Globus pallidus (tissue), 1 donor: ENCODE results near the gene LAMA2.

Experiments used
- DNase-seq: peaks from one replicate; pipeline ENCODE4 v3.0.0-alpha.2; 2015; ENCODE audit warnings: low spot score

LAMA2 gene

DNA sequence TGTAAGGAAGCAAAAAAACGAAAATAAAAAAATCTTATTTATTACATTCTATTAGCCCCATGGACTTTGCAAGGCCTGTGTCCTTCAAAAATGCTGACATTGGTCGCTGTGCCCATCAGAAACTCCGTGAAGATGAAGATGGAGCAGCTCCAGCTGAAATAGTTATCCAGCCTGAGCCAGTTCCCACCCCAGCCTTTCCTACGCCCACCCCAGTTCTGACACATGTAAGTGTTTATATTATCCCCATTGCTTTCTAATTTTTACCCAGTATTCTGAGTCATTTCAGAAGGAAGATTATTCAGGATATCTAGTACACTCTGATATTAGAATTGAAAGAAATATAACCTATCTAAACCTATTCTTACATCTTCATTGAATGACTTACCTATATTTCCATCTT is 609.3 kb downstream of the LAMA2 start:
- DNase-seq, result no peak

DNA sequence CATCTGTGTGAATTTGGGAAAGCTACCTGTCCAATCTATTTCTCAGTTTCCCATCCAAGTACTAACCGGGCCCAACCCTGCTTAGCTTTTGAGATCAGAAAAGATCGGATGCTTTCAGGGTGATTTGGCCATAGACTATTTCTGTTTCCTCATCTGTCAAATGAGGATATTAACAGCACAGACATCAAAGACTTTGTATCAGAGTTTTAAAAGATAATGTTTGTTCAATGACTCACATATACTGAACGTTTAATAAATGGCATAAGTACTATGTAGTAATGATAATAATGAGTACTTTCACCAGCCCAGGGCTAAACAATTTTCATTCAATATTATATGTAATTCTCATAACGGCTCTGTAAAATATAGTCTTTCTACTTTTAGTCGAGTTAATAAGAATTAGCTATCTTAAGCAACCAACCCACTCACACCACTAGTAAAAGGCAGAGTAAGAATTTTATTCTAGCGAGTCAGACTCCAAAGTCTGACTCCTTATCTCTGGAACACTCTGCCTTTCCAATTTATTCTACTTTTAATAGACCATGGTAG is 610.5 kb downstream of the LAMA2 start:
- no peak for DNase-seq

DNA sequence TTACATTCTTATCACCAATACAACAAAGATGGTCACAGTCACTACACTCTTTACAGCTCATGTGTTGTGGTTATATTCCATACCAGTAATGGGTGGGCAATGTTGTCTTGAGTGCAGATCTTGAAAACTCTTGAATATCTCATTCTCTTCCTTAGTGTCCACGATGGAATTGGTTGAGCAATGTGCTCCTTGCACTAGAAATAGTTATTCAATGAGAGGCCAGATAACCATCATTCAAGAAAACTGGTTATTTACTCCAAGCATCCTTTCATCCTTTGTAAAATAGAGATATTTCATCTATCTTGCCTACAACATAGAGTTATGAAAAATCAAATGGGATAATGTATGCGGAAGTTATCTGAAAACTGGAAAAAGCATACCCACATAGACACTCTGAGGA is 611.2 kb downstream of the LAMA2 start:
- DNase-seq, result no peak

DNA sequence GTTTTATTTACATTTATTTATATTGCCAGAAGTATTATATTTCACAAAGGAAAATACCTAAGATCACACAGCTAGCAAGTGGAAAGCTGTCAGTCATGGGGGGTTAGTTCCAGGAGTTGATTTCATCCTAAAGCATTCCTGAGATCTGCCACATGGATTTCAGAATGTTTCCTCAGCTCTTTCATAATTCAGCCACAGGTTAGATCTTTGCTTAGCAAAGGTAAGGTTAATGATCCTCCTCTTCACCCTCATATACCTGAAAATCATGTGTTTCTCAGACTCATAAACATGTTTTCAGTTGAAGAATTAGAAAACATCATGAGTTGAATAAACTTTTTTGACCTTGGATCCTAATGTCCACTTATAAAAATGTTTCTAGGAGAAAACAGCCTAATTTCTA is 611.6 kb downstream of the LAMA2 start:
- DNase-seq, result no peak

DNA sequence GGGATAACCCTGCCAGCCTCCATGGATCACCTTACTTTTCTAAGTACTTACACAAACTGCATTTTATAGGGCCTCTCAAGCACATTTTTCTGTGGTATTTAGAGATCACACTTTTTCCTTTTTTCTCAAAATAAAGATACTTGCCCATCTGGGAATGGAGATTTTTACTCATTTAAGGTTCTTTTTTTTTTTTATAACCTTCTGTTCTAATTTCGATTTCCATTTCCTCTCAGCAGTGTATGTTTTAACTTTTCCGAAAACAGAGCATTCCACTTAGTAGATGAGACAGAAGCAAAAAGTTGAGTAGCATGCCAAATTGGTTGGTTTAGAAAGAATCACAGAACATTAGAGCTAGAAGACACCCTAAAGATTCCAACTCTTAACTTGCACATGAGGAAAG is 612.7 kb downstream of the LAMA2 start:
- DNase-seq, result no peak

DNA sequence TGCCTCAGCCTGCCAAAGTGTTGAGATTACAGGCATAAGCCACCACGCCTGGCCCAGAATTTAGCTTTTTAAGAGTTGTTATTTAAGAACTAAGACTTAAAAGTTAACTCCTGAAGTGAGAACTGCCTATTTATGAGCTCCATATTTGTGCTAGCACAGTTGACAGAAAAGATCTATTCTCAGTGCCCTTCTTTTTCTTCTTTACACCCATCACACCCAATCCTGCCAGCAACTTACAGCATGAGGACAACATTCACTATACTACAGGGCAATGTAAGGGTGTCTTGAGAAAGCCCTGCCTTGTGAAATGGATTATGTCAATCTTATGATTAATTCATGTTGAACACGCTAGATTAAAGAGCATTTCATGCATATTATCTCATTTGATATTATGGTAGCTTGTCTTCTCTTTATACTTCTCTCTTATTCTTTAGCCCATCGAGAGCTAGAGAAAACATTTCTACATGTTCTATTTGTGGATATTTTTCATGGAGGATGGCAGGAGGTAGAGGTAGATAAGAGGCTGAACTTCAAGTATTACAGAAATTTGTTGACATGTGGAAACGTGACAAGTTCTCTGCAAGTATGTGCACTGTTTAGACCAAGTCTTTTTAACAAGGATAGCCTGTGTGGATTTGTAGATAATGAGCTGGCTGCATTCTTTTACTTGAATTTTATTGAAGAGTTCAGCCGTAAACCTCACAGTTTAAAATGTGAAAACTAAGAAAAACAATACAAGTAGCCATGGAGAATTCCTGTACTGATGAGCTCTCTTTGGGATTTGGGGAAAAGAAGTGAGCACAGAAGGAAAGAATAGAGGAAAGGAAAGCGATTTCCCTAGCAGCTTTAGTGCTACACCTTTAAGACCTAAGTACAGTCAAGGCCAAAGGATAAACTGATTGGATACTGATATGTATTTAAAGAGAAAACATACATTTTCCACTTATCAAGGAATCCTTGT is 614.8 kb downstream of the LAMA2 start:
- DNase-seq, result no peak

DNA sequence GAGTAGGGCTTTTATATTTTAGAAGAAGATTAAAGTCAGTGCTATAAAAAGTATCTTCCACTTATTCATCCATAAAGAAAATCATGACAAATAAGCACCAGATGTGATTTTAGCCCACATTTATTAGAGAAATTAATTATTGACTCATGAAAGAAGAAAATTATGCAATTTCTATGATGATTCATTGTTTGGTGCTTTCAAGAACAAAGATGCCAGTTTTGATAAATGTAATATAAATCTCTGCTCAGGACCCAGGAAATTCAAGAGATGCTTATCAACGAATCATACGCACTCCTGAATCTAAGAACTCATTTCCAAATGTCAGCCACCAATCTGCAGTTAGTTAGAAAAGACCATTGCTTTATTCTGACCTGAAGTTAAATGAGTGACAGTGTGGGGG is 615.6 kb downstream of the LAMA2 start:
- no peak for DNase-seq

DNA sequence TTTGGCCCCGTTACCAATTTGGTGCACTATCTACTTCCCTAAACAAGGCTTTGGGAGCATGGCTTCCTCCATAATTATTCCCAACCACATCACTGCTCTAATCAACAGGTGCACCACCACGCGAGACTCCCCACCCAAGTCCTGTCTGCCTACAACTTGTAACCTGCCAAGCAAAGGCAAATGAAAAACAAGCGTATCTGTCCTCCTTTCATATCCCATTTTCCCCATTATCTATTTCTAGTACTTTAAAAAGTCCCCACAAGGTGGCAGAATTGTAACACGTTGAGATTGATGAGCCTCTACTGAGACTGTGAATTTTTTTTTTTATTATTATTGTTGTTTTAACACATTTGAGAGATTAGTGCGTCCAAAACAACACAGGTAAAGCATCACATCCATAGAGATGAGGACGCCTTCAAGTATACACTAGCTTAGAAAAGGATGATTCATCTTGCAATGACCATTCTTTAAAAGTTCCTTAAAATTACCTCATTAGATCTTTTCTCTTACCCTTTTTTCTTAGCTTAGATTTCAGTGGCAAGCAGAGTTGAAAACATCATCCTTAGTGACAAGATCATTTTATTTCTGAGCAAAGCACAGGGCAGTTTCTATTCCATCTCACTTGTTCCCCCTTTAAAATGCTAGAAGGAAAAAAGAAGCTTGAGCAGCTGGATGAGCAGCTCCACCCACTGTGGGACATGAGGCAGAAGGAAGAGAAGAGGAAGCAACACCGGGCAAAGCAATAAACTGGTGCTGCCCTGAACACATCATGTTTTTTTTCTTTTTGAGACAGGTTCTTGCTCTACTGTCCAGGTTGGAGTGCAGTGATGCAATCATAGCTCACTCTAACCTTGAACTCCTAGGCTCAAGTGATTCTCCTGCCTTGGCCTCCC is 616.3 kb downstream of the LAMA2 start:
- peak; percentile 60 for DNase-seq

DNA sequence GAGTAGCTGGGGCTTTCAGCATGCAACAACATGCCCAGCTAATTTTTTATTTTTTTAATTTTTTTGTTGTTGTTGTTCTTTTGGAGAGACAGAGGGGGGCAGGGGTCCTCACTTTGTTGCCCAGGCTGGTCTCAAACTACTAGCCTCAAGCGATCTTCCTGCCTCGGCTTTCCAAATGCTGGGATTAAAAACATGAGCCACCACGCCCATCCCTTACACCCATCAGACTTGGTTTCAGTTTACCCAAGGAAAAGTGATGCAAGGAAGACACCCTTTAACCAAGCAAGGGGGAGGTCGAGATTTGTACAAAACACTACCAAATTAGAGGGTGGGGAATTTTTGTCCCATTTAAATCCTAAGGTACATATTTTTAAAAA is 616.9 kb downstream of the LAMA2 start:
- DNase-seq, result no peak

DNA sequence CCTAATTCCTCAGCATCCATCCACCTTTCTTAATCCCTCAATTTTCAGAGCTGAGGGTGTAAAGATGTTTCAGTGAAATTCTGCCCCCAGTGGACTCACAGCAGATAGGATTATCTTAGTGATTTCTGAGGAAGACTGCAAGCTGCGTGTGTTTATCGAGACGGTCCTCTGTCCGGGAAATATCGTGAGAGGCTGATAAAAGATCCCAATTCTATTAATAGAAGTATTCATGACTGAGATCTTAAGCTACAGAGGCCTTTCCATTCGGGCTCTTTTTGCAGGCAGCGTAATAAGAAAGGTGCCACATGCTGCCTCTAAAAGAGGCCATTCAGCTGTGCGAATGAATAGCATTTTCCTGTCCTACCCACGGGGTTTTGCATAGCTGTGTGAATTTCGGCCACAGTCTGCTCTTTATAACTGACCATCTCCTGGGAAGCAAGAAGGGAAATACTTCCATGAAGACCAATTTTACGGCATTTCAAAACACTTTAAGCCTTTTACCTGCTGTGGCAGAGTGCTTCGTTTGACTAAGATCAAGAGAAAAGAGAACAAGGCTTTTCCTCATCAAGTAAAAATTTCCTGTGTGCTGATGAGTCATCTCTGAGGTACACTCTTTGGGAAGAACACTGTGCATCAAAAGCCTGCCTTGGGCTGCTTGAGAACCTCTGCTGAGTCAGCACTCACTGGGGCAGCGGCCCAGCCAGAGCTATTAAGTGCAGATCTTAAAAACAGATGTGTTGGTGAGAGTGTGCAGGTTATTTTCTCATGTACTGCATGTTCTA is 618.2 kb downstream of the LAMA2 start:
- DNase-seq, result no peak

DNA sequence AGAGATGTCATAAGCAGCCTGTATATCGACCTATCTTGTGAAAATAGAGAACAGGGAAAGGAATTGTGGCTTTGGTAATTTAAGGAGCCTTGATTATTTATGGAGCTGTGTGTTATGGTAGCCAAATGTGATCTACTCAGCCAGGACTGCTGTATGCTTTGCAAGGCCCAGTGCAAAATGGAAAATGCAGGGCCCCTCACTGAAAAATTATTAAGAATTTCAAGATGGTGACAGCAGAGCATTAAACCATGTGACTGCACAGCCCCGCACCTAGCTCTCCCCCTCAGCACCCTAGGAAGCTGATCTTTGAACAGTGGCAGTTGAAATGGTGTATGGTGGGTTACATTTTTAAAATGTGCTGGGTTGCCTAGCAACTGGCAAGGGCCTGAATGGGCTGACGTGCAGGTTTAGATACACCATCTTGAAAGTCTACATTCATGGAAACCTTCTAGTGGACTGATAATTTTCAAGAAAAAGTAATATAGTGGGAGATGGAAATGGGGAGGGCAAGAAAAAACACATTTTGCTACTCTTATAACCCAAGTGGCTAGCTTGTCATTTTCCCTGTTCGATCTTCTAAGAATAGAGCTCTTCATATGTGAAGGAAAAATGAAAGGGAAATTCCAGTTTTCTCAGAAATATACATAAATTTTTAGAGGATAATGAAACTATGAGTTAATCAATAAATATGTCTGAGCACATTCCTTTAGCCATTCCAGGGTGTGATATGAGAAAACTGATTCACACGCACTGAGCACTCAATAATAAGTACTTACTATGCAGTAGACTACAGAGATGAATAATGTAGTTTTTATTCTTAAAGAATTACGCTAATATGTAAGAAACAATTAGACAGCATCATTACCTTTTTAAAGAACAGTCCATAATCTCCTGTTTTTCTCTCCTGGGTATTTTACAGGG is 619.1 kb downstream of the LAMA2 start:
- no peak for DNase-seq

DNA sequence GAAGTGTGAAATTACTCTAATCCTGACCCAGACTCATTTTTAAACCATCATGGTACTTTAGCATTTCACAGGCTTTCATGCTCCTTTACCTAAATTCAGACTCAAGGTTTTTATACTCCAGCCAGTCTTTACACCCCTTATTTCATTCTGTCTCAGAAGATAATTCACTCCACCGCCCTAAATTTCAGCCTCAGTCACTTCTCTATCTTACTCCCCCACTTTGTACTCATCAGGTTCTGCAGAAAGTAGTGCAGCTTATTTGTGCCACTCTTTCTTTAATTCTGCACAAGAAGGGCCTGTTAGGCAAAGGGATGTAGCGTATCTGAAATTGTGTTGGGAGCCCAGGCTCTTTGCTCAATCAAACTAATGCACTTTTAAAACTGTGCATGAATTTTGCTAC is 621.5 kb downstream of the LAMA2 start:
- DNase-seq, result no peak

DNA sequence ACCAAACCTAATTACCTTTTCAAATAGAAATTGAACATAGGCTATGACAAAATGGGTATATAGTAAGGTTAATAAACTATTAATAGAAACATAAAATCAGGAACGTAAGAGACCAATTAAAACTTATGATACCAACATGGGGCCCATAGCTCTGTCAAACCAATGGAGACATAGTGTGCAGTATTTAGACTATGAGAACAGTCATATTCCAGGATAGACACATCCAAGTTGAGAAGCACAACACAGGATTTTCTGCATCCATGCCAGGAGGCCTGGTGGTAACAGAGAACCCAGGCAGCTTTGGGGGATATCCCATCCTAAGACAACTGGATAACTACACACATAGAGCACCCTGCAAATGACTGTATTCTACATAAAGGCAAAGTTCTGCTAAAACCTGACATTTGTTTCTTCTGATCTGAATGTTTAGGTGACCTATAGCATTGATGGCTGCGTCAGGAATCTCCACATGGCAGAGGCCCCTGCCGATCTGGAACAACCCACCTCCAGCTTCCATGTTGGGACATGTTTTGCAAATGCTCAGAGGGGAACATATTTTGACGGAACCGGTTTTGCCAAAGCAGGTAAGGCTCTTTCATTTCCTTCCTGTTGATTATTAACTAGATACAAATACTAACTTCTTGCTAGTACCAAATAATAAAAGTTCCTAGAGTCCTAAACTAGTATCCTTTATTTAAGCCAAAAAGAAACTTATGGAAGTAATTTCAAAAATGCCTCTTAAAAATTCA is 624.3 kb downstream of the LAMA2 start:
- DNase-seq, result no peak

DNA sequence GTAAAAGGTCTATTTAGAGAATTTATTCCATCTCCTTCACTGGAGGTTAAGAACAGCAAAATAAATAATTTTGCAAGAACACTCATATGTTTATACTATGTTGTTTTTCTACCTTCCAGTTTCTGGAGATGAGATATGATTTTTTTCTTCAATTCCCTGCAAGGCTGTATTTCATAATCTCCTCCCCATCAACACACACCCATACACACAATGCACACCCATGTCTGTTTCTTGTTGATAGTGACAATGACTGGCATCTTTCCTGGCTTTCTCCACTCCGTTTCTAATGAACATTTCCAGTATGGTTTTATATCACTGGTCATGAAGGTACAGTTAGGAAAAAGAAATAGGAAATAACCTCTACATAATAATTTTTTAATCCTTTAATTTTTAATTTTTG is 624.9 kb downstream of the LAMA2 start:
- DNase-seq, result no peak

DNA sequence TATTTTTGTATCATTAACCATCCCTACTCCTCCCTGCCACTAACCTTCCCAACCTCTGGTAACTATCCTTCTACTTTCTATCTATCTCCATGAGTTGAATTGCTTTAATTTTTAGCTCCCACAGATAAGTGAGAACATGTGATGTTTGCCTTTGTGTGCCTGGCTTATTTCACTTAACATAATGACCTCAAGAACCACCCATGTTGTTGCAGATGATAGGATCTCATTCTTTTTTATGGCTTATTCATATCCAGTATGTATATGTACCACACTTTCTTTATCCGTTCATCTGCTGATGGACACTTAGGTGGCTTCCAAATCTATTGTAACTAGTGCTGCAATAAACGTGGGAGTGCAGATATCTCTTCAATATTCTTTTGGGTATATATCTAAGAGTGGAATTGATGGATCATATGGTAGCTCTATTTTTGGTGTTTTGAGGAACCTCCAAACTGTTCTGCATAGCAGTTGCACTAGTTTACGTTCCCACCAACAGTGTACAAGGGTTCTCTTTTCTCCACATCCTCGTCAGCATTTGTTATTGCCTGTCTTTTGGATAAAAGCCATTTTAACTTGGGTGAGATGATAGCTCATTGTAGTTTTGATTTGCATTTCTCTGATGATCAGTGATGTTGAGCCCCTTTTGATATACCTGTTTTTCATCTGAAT is 625.7 kb downstream of the LAMA2 start:
- DNase-seq, result no peak

DNA sequence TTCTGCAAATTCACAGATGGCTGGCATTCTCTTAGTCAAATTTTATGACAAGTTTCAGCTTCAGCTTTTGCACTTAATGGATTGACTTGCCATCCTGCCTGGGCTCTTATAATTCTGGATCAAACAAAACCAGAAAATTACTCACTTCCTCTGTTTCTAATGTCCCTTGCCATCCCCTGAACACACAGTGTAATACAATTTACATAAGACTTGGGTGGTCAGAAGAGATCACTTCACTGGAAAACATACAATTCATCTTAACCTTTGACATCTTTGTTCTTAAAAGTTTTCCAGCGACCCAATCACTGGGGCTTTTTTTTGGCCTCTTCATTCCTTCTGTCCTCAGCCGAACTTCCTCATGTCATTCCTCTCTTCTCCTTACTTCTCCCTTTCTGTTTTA is 628.0 kb downstream of the LAMA2 start:
- no peak for DNase-seq

DNA sequence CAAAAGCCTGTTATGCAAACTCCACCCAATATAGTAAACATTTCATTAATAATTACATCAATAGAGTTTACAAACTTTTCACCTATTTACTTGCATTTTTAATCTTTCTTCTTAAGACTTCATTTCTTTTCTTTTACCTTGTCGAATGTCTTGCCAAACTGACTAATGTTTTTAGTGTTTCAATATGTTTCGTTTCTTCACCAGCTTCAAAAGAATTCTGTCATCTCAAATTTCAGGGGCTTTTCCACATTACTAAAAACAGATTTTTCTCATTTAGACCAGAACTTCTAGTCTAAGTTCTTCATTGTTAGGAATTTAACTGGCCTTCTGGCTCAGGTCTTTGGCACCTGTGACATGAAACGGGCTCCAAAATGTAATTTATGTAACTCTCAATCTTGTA is 630.5 kb downstream of the LAMA2 start:
- no peak for DNase-seq

DNA sequence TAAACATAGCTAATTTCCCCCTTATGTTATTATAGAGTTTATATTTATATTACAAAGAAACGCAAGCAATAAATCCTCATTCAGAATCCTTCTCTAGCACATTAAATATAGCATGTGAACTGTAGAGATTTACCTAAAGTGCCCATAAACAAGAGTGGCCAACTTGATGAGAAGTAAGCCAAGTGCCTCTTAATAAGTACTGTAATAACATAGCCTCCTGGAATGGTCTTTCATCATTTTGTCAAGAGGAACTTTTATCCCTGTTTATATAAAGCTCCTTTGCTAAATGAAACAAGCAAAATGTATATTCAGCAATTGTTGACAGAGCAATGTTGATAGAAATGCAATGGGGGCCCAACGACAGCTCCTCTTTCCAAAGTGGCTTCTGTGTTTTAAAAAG is 632.1 kb downstream of the LAMA2 start:
- DNase-seq, result no peak

DNA sequence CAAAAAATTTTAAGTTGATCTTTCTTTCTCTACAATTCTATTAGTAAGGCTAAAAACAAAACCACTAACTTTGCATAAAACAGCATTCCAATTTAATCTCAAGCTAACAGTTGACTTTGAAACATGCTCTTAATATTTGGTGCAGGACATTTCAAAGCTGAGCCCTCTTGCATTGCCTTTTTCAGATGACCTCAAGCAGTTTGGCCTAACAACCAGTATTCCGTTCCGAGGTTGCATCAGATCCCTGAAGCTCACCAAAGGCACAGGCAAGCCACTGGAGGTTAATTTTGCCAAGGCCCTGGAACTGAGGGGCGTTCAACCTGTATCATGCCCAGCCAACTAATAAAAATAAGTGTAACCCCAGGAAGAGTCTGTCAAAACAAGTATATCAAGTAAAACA is 633.1 kb downstream of the LAMA2 start:
- DNase-seq, result no peak

DNA sequence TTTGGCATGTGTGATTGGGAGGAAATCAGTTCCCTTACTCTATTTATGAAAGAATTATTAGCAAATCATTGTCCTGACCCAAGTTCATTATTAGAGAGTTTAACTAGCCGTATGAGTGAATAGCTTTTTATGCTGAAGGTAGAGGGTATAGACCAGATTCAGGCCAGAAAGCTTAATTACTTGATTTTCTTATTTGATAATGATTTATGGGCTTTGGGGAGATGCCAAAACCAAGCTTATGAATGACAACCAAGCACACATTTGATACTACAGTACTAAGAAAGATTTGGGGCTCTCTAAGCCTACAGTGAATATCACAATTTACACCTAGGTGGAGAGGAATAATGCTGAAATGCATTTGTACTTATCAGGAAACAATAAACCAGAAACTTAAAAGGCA is 633.8 kb downstream of the LAMA2 start:
- no peak for DNase-seq
